Activated gamma-delta T cell treated with Interleukin-2 at 50 U/mL for 16 hours (primary cell): Measurements from ENCODE around the gene OCA2.
"Not testable (repeated sequence)": the region's sequence is repeated elsewhere in the genome, so short reads cannot be mapped to it uniquely, and the experiment has no call there.

Experiments used
- DNase-seq: peaks from one replicate; pipeline ENCODE4 v3.0.0-alpha.2; 2020

OCA2 gene

DNA sequence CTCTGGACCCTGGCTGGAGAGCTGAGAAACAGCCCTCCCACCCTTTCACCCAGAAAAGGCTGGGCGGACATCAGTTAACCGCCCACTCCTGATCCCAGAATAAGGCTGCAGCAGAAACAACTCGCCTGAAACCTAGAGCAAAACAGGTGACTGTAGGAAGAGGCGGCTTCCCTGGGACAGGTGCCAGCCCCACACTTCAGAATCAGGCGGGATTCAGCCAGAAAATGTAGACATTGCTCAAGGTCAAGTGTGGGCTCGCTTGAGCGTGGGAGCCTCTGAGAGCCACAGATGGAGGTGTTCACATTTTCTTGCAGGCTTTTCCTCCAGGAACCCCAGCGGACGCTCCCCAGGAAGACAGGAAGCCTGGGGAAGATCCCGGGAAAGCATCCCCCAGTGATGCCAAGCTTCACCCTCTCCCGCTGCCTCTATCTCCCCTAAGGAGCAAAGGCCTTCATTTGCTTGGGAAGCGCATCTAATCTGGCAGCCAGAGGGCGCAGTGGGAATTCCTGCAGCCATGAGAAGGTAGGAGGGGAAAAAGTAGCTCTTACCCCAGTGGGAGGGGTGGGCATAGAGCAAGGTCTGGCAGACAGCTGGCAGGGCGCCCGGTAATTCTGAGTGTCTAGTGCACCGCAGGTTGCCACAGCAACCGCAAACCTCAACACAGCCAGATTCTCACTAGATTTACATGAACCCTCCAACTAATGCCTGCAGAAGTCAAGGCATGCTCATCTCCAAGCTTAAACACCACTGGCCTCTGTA lies 77.7 kb downstream of the OCA2 start:
- DNase-seq, result no peak

GRCh38 chr15:28020644-28021043 lies 78.5 kb downstream of the OCA2 start:
- DNase-seq, result no peak

GRCh38 chr15:28019594-28020309 lies 79.4 kb downstream of the OCA2 start:
- DNase-seq, result no peak

- DNase-seq, result no peak
Observed at GRCh38 chr15:28018291-28019044, 80.6 kb downstream of the OCA2 start.

- DNase-seq, result no peak
Observed at GRCh38 chr15:28017423-28017924, 81.6 kb downstream of the OCA2 start.

DNA sequence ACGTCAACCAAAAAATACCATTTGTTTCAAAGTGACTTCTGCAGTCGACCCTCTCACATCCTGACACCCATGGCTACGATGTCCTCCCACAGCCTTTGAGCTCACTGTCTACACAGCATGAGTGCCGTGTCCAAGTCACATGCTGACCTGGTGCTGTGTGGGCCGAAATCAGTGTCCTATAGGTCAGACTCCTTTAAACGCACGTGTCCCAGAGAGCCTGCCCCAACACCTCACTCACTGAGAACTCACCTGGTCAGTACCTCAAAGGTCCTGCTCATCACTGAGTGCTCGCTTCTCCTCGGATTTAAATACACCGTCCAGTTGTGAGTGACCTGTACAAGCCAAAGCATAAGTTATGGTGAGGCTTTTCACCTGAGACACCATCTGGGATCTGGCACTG lies 83.3 kb downstream of the OCA2 start:
- no peak for DNase-seq

- no peak for DNase-seq
Observed at GRCh38 chr15:28014623-28015200, 84.4 kb downstream of the OCA2 start.

- no peak for DNase-seq
Observed at GRCh38 chr15:28013976-28014375, 85.1 kb downstream of the OCA2 start.

- no peak for DNase-seq
Observed at GRCh38 chr15:28013480-28013879, 85.6 kb downstream of the OCA2 start.

GRCh38 chr15:28012231-28012630 lies 86.9 kb downstream of the OCA2 start:
- no peak for DNase-seq

DNA sequence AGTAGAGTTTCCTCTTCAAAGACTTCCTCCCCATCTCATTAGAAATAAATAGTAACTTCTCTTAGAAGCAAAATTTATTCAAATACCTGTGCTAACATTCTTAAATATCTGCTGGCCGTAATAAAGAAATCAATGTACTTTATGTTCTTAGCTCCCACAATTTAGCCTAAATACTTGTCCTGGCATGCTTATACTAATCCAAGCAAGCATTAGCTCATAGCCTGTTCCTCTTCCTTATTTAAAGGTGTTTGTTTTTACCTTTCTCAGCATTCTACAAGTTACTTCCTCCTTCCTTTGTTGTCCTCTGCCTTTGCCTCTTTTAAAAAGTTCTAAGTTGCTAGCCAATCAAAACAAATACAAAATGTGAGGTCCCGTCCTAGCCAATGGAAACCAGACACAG lies 90.9 kb downstream of the OCA2 start:
- not testable (repeated sequence) for DNase-seq

- no peak for DNase-seq
Observed at GRCh38 chr15:28006116-28006905, 92.8 kb downstream of the OCA2 start.

- no peak for DNase-seq
Observed at GRCh38 chr15:28005004-28005527, 94.0 kb downstream of the OCA2 start.

DNA sequence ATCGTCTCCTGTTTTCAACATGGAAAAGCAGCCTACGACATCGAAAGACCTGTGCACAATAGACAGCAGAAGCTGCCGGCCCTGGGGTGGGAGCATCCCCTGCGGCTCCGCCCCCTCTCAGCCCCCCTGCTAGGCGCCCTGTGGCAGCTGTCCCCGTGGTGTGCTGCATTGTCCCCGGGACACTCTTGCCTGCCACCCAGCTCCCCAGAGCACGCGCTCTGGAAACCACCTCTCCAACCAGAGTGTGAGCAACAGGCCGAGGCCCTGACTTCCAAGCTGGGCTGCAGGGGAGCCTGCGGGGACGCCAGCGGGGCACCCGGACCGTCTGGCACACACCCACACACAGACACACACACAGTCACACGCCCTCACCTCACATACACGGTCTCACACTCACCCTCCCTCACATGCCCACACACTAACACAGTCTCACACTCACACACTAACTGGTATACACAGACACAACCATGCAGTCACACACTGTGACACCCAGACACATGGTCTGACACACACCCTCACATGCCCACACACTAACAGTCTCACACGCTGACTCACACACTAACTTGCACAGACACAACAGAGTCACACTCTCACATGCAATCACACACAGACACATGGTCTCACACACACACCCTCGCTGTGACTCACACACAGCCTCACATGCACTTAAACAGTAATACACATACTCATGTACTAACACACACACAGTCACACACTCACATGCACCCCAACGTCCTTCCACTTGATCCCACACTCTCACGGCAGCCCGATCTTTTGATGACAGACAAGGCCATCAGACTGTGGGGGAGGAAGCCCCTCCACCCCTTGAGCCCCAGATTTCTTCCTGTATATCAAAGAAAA lies 94.7 kb downstream of the OCA2 start:
- DNase-seq, result no peak

DNA sequence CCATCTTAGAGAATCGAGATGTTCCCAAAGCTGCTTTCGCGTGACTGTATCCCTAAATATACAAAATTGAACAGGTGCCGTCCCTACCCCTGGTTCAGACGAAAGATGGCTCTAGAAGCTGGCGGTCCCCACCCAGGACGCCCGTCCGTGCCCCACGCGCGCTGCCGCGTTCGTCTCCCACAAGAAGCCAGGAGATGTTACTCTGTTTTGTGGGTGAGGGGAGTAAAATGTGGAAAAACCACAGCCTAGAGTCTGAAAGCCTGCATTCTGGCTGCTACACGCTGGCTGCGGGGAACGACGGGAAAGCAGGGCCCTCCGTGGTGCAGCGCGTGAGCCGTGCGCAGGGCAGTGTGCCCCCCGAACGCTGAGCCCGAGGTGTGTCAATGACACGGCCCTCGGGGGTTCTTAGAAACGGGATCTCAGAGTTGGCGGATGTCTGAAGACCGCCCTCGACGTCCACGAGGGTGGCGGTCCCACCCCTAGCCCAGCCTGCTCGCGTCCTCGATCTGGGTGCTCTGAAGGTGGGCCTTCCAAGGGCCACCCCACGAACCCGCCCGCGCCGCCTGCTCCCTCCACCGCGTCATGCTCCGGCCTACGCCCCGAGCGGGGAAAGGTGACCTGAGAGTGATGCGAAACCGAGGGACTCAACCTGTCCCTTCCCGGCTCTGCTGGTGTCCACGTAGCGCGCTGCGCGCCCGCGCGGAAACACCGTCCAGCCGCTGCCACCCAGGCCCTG lies 95.6 kb downstream of the OCA2 start:
- DNase-seq, result no peak

GRCh38 chr15:28002867-28003266 lies 96.2 kb downstream of the OCA2 start:
- no peak for DNase-seq

DNA sequence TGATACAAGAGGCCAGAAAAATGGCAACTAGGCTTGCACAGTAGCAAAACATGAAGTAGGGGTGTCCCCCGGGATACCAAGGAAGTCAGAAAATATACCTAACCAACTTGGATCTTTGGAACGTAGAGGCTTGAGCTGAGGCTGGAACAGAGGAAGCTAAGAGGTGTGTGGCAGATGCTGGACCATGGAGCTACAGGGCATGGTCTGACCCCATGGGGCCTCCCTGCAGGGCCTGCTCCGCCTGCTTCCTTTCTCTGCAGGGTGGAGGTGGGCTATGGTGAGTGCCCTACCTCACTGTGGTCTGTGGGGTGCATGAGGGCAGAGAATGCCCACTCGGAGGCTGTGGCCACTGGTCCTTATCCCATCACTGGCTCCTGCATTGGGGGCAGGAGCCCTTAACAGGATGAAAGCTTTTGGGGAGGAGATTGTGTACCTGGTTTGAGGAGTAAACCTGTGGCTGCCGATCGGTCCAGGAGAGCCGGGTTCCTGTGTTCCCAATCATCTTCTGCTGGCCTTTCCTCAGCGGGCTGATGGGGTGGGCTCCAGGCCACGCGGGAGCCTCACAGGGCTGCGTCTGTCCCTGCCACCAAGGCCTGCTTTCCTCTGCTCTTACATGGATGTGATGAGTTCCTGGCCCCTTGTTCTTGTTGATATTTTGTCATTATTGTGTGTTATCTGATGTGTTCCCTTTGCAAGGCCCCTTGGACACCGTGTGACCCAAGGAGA lies 96.8 kb downstream of the OCA2 start:
- DNase-seq, result no peak

GRCh38 chr15:28001641-28002040 lies 97.5 kb downstream of the OCA2 start:
- DNase-seq, result no peak

DNA sequence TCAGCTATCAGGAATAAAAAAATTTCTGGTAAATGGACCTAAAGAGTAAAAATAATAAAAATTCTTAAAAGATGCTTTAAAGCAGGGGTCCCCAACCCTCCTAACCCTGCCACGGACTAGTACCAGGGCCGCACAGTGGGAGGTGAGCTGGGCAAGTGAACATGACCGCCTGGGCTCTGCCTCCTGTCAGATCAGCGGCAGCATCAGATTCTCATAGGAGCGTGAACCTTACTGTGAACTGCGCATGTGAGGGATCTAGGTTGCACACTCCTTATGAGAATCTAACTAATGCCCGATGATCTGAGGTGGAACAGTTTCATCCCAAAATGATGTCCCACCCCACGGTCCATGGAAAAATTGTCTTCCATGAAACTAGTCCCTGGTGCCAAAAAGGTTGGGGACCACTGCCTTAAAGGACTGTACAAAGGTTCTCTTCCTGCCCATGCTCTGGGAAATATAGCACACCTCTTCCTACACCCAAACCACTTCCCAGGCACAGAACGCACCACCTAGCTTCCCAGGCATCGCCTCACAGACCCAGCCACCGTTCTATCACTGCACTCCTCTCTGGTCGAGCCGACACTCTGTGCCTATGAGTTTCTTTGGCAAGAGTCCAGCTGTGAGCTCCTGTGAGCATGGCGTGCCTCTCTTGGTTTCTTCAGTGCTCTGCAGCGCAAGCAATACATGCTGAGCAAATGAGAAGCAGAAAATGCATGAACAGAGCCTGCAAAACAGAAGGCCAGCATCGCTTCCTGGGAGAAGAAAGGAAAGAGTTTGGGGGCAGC lies 104.9 kb downstream of the OCA2 start:
- no peak for DNase-seq
